ENCODE results near the gene TEX101.

- TF ChIP-seq, protein P1, sequence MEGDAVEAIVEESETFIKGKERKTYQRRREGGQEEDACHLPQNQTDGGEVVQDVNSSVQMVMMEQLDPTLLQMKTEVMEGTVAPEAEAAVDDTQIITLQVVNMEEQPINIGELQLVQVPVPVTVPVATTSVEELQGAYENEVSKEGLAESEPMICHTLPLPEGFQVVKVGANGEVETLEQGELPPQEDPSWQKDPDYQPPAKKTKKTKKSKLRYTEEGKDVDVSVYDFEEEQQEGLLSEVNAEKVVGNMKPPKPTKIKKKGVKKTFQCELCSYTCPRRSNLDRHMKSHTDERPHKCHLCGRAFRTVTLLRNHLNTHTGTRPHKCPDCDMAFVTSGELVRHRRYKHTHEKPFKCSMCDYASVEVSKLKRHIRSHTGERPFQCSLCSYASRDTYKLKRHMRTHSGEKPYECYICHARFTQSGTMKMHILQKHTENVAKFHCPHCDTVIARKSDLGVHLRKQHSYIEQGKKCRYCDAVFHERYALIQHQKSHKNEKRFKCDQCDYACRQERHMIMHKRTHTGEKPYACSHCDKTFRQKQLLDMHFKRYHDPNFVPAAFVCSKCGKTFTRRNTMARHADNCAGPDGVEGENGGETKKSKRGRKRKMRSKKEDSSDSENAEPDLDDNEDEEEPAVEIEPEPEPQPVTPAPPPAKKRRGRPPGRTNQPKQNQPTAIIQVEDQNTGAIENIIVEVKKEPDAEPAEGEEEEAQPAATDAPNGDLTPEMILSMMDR (IDR thresholded peaks at IDR 0.05): no peak
- TF ChIP-seq ZFX (IDR thresholded peaks at IDR 0.05; ENCODE audit: borderline replicate concordance): no peak
Measured at GRCh38 chr19:43455321-43456113, 40.8 kb downstream of the TEX101 start.

Data from 22Rv1 (cell line).